K562 (cell line): ENCODE results near the gene DUS1L. TPM values are rescaled to one million over a fixed set of nuclear protein-coding genes. Genes with fewer than 3 reads are reported as not detected.

Experiments
- ATAC-seq: fragments of 200-7000 bp; cut with Tn5 transposase; 3 replicates; pipeline ENCODE4 v1.9.1; 2020; ENCODE audit warnings: moderate library complexity
- BruUV-seq: library from RNA; stranded (reverse); fragments of 400-500 nt; replicated peaks from 2 replicates; lab custom pipeline; 2021; lab: Mats Ljungman, UMichigan
- CTCF ChIA-PET: fragments of 300-600 bp; formaldehyde crosslinking; extraction: SDS; loops from one replicate; lab custom pipeline; 2021; ENCODE audit warnings: low intra/inter-chr PET ratio; lab: Yijun Ruan, JAX
- POLR2A ChIA-PET: fragments of 300-600, 350-650 bp; sonication (Branson Sonifier 250); formaldehyde crosslinking; extraction: SDS; loops from one replicate; lab custom pipeline; 2021; ENCODE audit warnings: antibody characterized with exemption, inconsistent platforms; lab: Yijun Ruan, JAX
- DNase-seq, 4 experiments: peaks; one replicate each; pipeline versions ENCODE4 v3.0.0 to v3.0.0-alpha.2; 2011 to 2018; ENCODE audit warnings: low spot score in 3 of 4, mixed read lengths in 3 of 4; ENCODE audit errors: extremely low read depth in 1 of 4
- FAIRE-seq: peaks from 2 replicates; lab custom pipeline; 2011; peaks lifted over from hg19 to GRCh38; lab: Jason Lieb, UNC
- H2AFZ ChIP-seq: 2 replicates; pipeline ENCODE4 v1.6.0; 2011; ENCODE audit warnings: low read depth, low read length, control low read depth, inconsistent platforms
- H3K27ac ChIP-seq: fragments of 200-600 bp; 3 replicates; pipeline ENCODE4 v1.8.0; 2011; ENCODE audit warnings: low read depth, mild to moderate bottlenecking, control low read depth, inconsistent platforms, low read length, moderate library complexity, mixed read lengths; ENCODE audit errors: extremely low read depth
- H3K27me3 ChIP-seq, 2 experiments: fragments of 300-600 bp in 1 of 2; 2 replicates in 1 of 2; 3 replicates in 1 of 2; pipeline versions ENCODE4 v1.6.0 to v1.8.0; 2011; ENCODE audit warnings: inconsistent platforms in 2 of 2, low read length in 2 of 2, mild to moderate bottlenecking in 1 of 2, mixed read lengths in 1 of 2, moderate library complexity in 1 of 2; ENCODE audit not compliant: control insufficient read depth in 2 of 2, insufficient read depth in 2 of 2
- H3K36me3 ChIP-seq: fragments of 300-600 bp; 3 replicates; pipeline ENCODE4 v1.8.0; 2011; ENCODE audit warnings: mild to moderate bottlenecking, low read length, inconsistent platforms; ENCODE audit not compliant: control insufficient read depth, insufficient read depth
- H3K4me1 ChIP-seq, 2 experiments: fragments of 200-600 bp in 1 of 2; replicated peaks in 1 of 2; 2 replicates in 1 of 2; 3 replicates in 1 of 2; pipeline versions ENCODE4 v1.5.1 to v1.8.0; 2011; ENCODE audit warnings: inconsistent platforms in 2 of 2, low read length in 2 of 2, mild to moderate bottlenecking in 1 of 2, mixed read lengths in 1 of 2, moderate library complexity in 1 of 2; ENCODE audit not compliant: control insufficient read depth in 2 of 2, insufficient read depth in 2 of 2
- H3K4me2 ChIP-seq: 2 replicates; pipeline ENCODE4 v1.6.1; 2011; ENCODE audit warnings: low read length, control low read depth, inconsistent platforms, mixed read lengths; ENCODE audit not compliant: insufficient read depth
- H3K4me3 ChIP-seq: fragments of 200-600 bp; sonication (generic), shearing (Covaris generic); 2 replicates; pipeline ENCODE4 v1.5.1; 2016; ENCODE audit warnings: control low read depth, inconsistent platforms
- H3K79me2 ChIP-seq: fragments of 200-600 bp; 3 replicates; pipeline ENCODE4 v1.8.0; 2011; ENCODE audit warnings: low read length, inconsistent platforms; ENCODE audit not compliant: control insufficient read depth, insufficient read depth
- H3K9ac ChIP-seq, 2 experiments: 2 replicates each; pipeline versions ENCODE4 v1.6.0 to v1.6.1; 2011; ENCODE audit warnings: low read depth in 2 of 2, low read length in 2 of 2, control low read depth in 1 of 2, inconsistent platforms in 1 of 2, mild to moderate bottlenecking in 1 of 2, mixed read lengths in 1 of 2; ENCODE audit not compliant: insufficient read depth in 1 of 2
- H3K9me1 ChIP-seq: one replicate; pipeline ENCODE4 v1.6.0; 2011; ENCODE audit warnings: inconsistent platforms, mild to moderate bottlenecking, low read length, moderate library complexity; ENCODE audit not compliant: control insufficient read depth, insufficient read depth
- H3K9me3 ChIP-seq: replicated peaks from 2 replicates; pipeline ENCODE4 v1.5.1; 2011; ENCODE audit warnings: low read depth, low read length, inconsistent platforms; ENCODE audit not compliant: control insufficient read depth, insufficient read depth
- H4K20me1 ChIP-seq: replicated peaks from 2 replicates; pipeline ENCODE4 v1.6.1; 2011; ENCODE audit warnings: low read length, inconsistent platforms, mixed read lengths; ENCODE audit not compliant: control insufficient read depth, insufficient read depth
- ETS2 ChIP-seq: IDR thresholded peaks from 2 replicates; pipeline ENCODE4 v1.6.1; 2016; ENCODE audit warnings: borderline replicate concordance, missing genetic modification characterization, mild to moderate bottlenecking, moderate library complexity, missing compliant biosample characterization; ENCODE audit not compliant: poor library complexity, severe bottlenecking
- MBD2 ChIP-seq: sonication (generic); IDR thresholded peaks from 2 replicates; pipeline ENCODE4 v1.6.1; 2016; ENCODE audit warnings: low read depth, borderline replicate concordance
- MED1 ChIP-seq: sonication (generic); formaldehyde crosslinking; IDR thresholded peaks from 2 replicates; pipeline ENCODE4 v1.8.1; 2023; ENCODE audit warnings: missing genetic modification reagents, borderline replicate concordance
- MXI1 ChIP-seq: IDR thresholded peaks from 2 replicates; pipeline ENCODE4 v1.6.1; 2011; ENCODE audit warnings: low read depth, mild to moderate bottlenecking, improper control_type of control experiment, low read length
- REST ChIP-seq, 2 experiments: fragments of 450-650 bp; formaldehyde crosslinking in 1 of 2; IDR thresholded peaks; 2 replicates each; pipeline versions ENCODE4 v1.4.0 to v1.6.1; 2014 to 2020; ENCODE audit warnings: mild to moderate bottlenecking in 2 of 2, borderline replicate concordance in 1 of 2, low read depth in 1 of 2
- SAP30 ChIP-seq: fragments of 200-600 bp; sonication (generic); IDR thresholded peaks from 2 replicates; pipeline ENCODE4 v1.6.1; 2012; ENCODE audit warnings: borderline replicate concordance, low read depth, mild to moderate bottlenecking, moderate library complexity, low read length, control low read depth, inconsistent platforms; ENCODE audit not compliant: insufficient read depth, poor library complexity, severe bottlenecking
- U2AF1 ChIP-seq: fragments of 200-400 bp; formaldehyde crosslinking; optimal IDR thresholded peaks from 2 replicates; pipeline ENCODE3; 2017; ENCODE audit warnings: mild to moderate bottlenecking, low read depth, low read length, moderate library complexity
- VEZF1 ChIP-seq: fragments of 200-800 bp; sonication (Bioruptor generic); IDR thresholded peaks from 2 replicates; pipeline ENCODE4 v1.6.1; 2017; ENCODE audit warnings: missing genetic modification characterization, missing compliant biosample characterization
- ZBTB1 ChIP-seq: sonication (generic); formaldehyde crosslinking; IDR thresholded peaks from 2 replicates; pipeline ENCODE4 v1.8.1; 2023; ENCODE audit warnings: missing genetic modification reagents, low read depth, mild to moderate bottlenecking, borderline replicate concordance
- WGBS: fragments of 100-300 bp; shearing (Covaris generic); methylation state at CpG from one replicate; pipeline ENCODE4 v1.1.6; 2016; ENCODE audit warnings: low coverage, mixed read lengths; ENCODE audit not compliant: insufficient coverage; ENCODE audit errors: missing lambda C conversion rate; 5-methylcytosine and 5-hydroxymethylcytosine counted together
- in situ Hi-C: fragments of 300-500 bp; cut with MboI; formaldehyde crosslinking; loops from 4 replicates; pipeline ENCODE4 v1.15.0; 2018; ENCODE audit warnings: inconsistent platforms, mixed read lengths
- intact Hi-C: fragments of 100-400 bp; cut with micrococcal nuclease; formaldehyde crosslinking; loops from 2 replicates; pipeline ENCODE4 v1.14.2; 2022
- polyA plus RNA-seq, 8 experiments: library from polyadenylated mRNA; depleted of rRNA in 4 of 8; stranded (reverse) in 5 of 8; unstranded in 3 of 8; fragments of >200 nt; fragmentation: Nextera tagmentation in 2 of 8; fragmentation: Illumina TruSeq in 1 of 8; extraction: Ambion mirVana in 2 of 8; extraction: Trizol in 1 of 8; gene quantifications; 2 replicates each; pipeline versions ENCODE4 v1.2.1 to v1.2.3, GENCODE V29; 2011 to 2014; ENCODE audit warnings: inconsistent platforms in 1 of 8, missing spikeins in 1 of 8
- total RNA-seq, 7 experiments: library from RNA; depleted of rRNA in 6 of 7; stranded (reverse); fragments of >200 nt in 6 of 7; fragmentation: Illumina TruSeq in 2 of 7; extraction: Trizol in 2 of 7; gene quantifications; 2 replicates each; pipeline versions ENCODE4 v1.2.1 to v1.2.3, GENCODE V29; 2011 to 2021; ENCODE audit warnings: low replicate concordance in 1 of 7

Gene DUS1L
- total and polyA plus RNA-seq, 9 of the 15 experiments (the other 6 are each of a cell fraction or from before 2014, with no cell fraction given) = 7.8 to 210 (median 83.9) TPM

DNA sequence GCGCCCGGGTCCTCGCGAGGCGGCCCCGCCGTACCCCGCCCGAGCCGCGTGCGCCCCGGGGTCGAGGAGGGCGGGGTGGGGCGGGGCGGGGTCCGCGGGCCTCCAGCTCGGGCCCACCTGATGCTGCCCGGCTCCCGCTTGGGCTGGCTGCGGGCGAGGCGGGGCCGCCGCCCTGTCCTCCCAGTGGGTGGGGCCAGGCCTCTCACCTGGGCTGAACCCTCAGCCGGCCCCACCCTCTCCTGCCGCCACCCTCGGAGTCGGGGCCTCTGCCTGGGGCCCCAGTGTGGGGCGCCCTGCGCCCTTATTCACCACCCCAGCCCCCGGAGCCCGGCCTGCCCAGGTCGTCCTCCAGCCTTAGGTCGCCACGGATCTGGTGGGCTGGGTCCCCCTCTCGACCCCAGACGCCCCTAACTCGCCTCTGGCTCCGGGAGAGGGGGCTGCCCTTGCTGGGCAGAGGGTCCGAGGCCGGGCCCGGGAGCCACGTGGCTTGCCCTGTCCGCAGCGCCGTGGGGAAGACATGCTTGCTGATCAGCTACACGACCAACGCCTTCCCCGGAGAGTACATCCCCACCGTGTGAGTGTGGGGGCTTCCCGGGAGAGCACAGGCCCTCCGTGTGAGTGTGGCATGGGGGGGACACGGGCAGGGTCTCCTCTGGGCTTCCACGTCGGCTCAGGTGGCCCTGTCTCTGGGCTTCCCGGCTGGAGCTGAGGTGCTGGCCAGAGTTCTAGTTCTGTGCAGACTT, 33.5 kb downstream of the DUS1L start:
- H3K4me3 ChIP-seq = peak overlapping the region; percentile 62
- no peaks in the 10 kb centered on the region for H3K27me3 ChIP-seq
- peaks cover 40% of the 10 kb centered on the region; the same call in 2 of the 3 replicates for H3K36me3 ChIP-seq
- ChIA-PET POLR2A (interaction anchor here (0.5 to 6.4 kb wide), 3 partner anchors 10 to 175 kb away, joined by 3 to 51 read pairs (median 4); partner anchors contain the start of genes CENPX and LRRC45), CTCF (interaction anchor here (2.4 kb wide), 1 partner anchor 122 kb away, joined by 27 read pairs; no protein-coding TSS in a partner anchor)
- H3K4me1 ChIP-seq = peaks cover 27 to 89% of the 10 kb centered on the region in 2 experiments
- peak overlapping the region; percentile 87 to 97 for H3K9ac ChIP-seq
- 1% methylated on average over 23 of the region's 59 CpGs for WGBS
- H3K9me3 ChIP-seq = no peaks in the 10 kb centered on the region
- H3K9me1 ChIP-seq = peaks cover 6% of the 10 kb centered on the region
- intact Hi-C loops (loop anchor here (1.0 to 10.0 kb wide), 3 partner anchors 9 to 313 kb away; partner anchors contain the start of genes FASN and LRRC45), in situ Hi-C loops (loop anchor here (5.0 kb wide), 1 partner anchor 125 kb away; no protein-coding TSS in a partner anchor)
- peaks cover 18% of the 10 kb centered on the region; the same call in 1 of the 2 replicates for H4K20me1 ChIP-seq
- ATAC-seq = peak; percentile 70
- peak overlapping the region; percentile 90 for H3K4me2 ChIP-seq
- peak overlapping the region; percentile 81 for H2AFZ ChIP-seq
- H3K27ac ChIP-seq = peak overlapping the region; percentile 84
- DNase-seq = peak; percentile 86 to 90 (median 88)
- peaks cover 38% of the 10 kb centered on the region for H3K79me2 ChIP-seq
- FAIRE-seq = peak; percentile 32
- BruUV-seq = no TSS peak
- peak; percentile 68 for TF ChIP-seq SAP30
- no peak for TF ChIP-seq MBD2
- TF ChIP-seq ETS2 = no peak
- peak; percentile 63 for TF ChIP-seq MXI1
- TF ChIP-seq VEZF1 (CRISPR knock-in tag) = peak; percentile 44
- TF ChIP-seq ZBTB1 (CRISPR knock-in tag) = no peak
- TF ChIP-seq U2AF1 = peak; percentile 44
- no peak for TF ChIP-seq MED1 (CRISPR knock-in tag)
- peak; percentile 36; the same call in 1 of the 2 replicates for TF ChIP-seq REST (IDR thresholded peaks at IDR 0.05; ENCODE audit: borderline replicate concordance)
- TF ChIP-seq REST (CRISPR knock-in tag; IDR thresholded peaks at IDR 0.05; ENCODE audit: low read depth) = no peak
